Choroid plexus epithelial cell (primary cell): ENCODE measurements around the gene VSTM2B.
A peak's percentile ranks its signal among the peaks of the same experiment; 100 is the strongest.

Source experiments
- DNase-seq: peaks from one replicate; pipeline ENCODE4 v3.0.0-alpha.2; 2010; ENCODE audit warnings: low read depth
- H3K4me3 ChIP-seq: 2 replicates; pipeline ENCODE4 v1.5.1; 2011; ENCODE audit warnings: low read depth, mild to moderate bottlenecking, control low read depth, low read length, moderate library complexity
- CTCF ChIP-seq: conservative IDR thresholded peaks from 2 replicates; pipeline ENCODE4 v1.5.1; 2011; ENCODE audit warnings: low read depth, mild to moderate bottlenecking, control low read depth, inconsistent platforms, low read length, moderate library complexity

Gene VSTM2B

GRCh38 chr19:29593869-29594268 lies 68.1 kb downstream of the VSTM2B start:
- DNase-seq, result no peak
- TF ChIP-seq CTCF, result no peak
- no peak overlapping the region for H3K4me3 ChIP-seq

- no peak for TF ChIP-seq CTCF
- no peak for DNase-seq
- H3K4me3 ChIP-seq, result no peak overlapping the region
Observed at GRCh38 chr19:29596080-29596727, 70.4 kb downstream of the VSTM2B start.

- DNase-seq, result peak; percentile 48
- peak; percentile 45 for TF ChIP-seq CTCF
- H3K4me3 ChIP-seq, result no peak overlapping the region
Observed at GRCh38 chr19:29596885-29597525, 71.2 kb downstream of the VSTM2B start.

GRCh38 chr19:29598036-29598435 lies 72.2 kb downstream of the VSTM2B start:
- no peak for TF ChIP-seq CTCF
- no peak for DNase-seq
- no peak overlapping the region for H3K4me3 ChIP-seq

- DNase-seq, result no peak
- H3K4me3 ChIP-seq, result no peak overlapping the region
- no peak for TF ChIP-seq CTCF
Observed at GRCh38 chr19:29598496-29598895, 72.7 kb downstream of the VSTM2B start.

GRCh38 chr19:29603308-29603707 lies 77.5 kb downstream of the VSTM2B start:
- DNase-seq, result no peak
- no peak for TF ChIP-seq CTCF
- no peak overlapping the region for H3K4me3 ChIP-seq
